Measurements from ENCODE around the gene CEACAM3.

The CEACAM3 gene

DNA sequence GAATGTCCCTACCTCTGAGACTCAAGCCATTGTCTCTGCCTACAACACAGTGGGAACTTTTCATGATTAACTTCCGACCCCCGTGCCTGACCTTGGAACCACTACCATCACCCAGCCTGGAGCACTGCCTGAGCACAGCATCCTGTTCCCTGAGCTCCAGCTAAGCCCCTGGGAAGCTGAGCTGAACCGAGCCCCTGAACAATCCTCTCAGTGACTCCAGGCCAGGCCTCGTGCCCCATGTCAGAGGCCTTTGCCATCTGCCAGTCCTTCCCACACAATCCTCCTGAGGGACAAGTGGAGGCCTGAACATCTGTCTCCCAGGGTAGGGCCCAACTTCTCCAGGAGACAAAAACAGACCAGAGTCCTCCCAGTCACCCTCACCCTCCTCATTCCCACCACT, 17.5 kb downstream of the CEACAM3 start (continued):
- TF ChIP-seq, protein P1, sequence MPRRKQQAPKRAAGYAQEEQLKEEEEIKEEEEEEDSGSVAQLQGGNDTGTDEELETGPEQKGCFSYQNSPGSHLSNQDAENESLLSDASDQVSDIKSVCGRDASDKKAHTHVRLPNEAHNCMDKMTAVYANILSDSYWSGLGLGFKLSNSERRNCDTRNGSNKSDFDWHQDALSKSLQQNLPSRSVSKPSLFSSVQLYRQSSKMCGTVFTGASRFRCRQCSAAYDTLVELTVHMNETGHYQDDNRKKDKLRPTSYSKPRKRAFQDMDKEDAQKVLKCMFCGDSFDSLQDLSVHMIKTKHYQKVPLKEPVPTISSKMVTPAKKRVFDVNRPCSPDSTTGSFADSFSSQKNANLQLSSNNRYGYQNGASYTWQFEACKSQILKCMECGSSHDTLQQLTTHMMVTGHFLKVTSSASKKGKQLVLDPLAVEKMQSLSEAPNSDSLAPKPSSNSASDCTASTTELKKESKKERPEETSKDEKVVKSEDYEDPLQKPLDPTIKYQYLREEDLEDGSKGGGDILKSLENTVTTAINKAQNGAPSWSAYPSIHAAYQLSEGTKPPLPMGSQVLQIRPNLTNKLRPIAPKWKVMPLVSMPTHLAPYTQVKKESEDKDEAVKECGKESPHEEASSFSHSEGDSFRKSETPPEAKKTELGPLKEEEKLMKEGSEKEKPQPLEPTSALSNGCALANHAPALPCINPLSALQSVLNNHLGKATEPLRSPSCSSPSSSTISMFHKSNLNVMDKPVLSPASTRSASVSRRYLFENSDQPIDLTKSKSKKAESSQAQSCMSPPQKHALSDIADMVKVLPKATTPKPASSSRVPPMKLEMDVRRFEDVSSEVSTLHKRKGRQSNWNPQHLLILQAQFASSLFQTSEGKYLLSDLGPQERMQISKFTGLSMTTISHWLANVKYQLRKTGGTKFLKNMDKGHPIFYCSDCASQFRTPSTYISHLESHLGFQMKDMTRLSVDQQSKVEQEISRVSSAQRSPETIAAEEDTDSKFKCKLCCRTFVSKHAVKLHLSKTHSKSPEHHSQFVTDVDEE (CRISPR knock-in tag; IDR thresholded peaks at IDR 0.05) = no peak
- TF ChIP-seq TCF4 (CRISPR knock-in tag; IDR thresholded peaks at IDR 0.05; ENCODE audit: borderline replicate concordance) (no peak), ZNF70 (CRISPR knock-in tag; IDR thresholded peaks at IDR 0.05) (no peak), ESRRG (CRISPR knock-in tag; IDR thresholded peaks at IDR 0.05) (no peak), TOX (CRISPR knock-in tag; IDR thresholded peaks at IDR 0.05; ENCODE audit: borderline replicate concordance) (no peak), ARNTL (CRISPR knock-in tag; IDR thresholded peaks at IDR 0.05; ENCODE audit: borderline replicate concordance, low read depth) (no peak), OSR1 (CRISPR knock-in tag; IDR thresholded peaks at IDR 0.05) (no peak), CSDC2 (CRISPR knock-in tag; IDR thresholded peaks at IDR 0.05) (no peak), ZC3H10 (CRISPR knock-in tag; IDR thresholded peaks at IDR 0.05) (no peak), ZFP3 (CRISPR knock-in tag; IDR thresholded peaks at IDR 0.05) (no peak), ZFP30 (CRISPR knock-in tag; IDR thresholded peaks at IDR 0.05) (no peak), BACH2 (CRISPR knock-in tag; IDR thresholded peaks at IDR 0.05; ENCODE audit: borderline replicate concordance) (no peak), PPARA (CRISPR knock-in tag; IDR thresholded peaks at IDR 0.05; ENCODE audit: borderline replicate concordance) (no peak), SNAI2 (CRISPR knock-in tag; IDR thresholded peaks at IDR 0.05) (no peak)

DNA sequence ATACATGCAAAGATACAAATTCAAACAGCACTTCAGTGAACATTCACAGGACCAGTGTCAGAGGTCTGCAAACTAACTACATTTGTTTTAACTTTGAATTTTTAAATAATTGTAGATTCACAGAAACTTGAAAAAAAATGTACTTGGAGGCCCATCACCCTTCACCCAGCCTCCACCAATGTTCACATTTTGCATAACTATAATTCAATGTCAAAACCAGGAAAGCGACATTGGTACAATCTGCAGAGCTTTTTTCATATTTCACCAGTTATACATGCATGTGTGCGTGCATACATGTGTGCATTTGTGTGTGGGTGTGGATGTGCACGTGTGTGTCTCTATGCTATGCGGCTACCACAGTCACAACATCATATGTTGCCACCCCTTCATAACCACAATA, 18.9 kb downstream of the CEACAM3 start:
- no peak for ATAC-seq
- TF ChIP-seq ZC3H10 (CRISPR knock-in tag; IDR thresholded peaks at IDR 0.05) = no peak

DNA sequence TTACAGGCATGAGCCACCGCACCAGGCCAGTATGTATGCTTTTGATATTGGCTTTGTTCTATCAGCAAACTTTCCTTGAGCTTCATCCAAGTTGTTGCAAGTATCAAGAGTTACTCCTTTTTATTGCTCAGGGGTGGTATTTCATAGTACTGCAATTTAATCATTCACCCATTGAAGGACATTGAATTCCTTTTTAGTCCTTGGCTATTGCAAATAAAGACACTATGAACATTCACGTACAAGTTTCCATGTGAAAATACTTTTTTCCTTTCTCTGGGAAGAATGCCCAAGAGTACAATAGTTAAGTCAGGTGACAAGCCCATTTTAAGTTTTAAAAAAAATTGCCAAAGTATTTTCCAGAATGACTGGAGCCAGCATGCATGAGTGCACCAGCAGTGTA, 20.4 kb downstream of the CEACAM3 start:
- no peak for ATAC-seq
- TF ChIP-seq CSDC2 (CRISPR knock-in tag; IDR thresholded peaks at IDR 0.05) (no peak), ARNTL (CRISPR knock-in tag; IDR thresholded peaks at IDR 0.05; ENCODE audit: borderline replicate concordance, low read depth) (no peak), PPARA (CRISPR knock-in tag; IDR thresholded peaks at IDR 0.05; ENCODE audit: borderline replicate concordance) (no peak), SNAI2 (CRISPR knock-in tag; IDR thresholded peaks at IDR 0.05) (no peak), ESRRG (CRISPR knock-in tag; IDR thresholded peaks at IDR 0.05) (no peak), BACH2 (CRISPR knock-in tag; IDR thresholded peaks at IDR 0.05; ENCODE audit: borderline replicate concordance) (no peak), OSR1 (CRISPR knock-in tag; IDR thresholded peaks at IDR 0.05) (no peak), TCF4 (CRISPR knock-in tag; IDR thresholded peaks at IDR 0.05; ENCODE audit: borderline replicate concordance) (no peak), TOX (CRISPR knock-in tag; IDR thresholded peaks at IDR 0.05; ENCODE audit: borderline replicate concordance) (no peak), ZFP3 (CRISPR knock-in tag; IDR thresholded peaks at IDR 0.05) (no peak), ISL1 (CRISPR knock-in tag; IDR thresholded peaks at IDR 0.05) (no peak), RARB (CRISPR knock-in tag; IDR thresholded peaks at IDR 0.05) (no peak)
- TF ChIP-seq, protein P2, sequence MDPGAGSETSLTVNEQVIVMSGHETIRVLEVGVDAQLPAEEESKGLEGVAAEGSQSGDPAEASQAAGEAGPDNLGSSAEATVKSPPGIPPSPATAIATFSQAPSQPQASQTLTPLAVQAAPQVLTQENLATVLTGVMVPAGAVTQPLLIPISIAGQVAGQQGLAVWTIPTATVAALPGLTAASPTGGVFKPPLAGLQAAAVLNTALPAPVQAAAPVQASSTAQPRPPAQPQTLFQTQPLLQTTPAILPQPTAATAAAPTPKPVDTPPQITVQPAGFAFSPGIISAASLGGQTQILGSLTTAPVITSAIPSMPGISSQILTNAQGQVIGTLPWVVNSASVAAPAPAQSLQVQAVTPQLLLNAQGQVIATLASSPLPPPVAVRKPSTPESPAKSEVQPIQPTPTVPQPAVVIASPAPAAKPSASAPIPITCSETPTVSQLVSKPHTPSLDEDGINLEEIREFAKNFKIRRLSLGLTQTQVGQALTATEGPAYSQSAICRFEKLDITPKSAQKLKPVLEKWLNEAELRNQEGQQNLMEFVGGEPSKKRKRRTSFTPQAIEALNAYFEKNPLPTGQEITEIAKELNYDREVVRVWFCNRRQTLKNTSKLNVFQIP (CRISPR knock-in tag; IDR thresholded peaks at IDR 0.05; ENCODE audit: borderline replicate concordance, low read depth) = no peak
- TF ChIP-seq, protein P1 (CRISPR knock-in tag; IDR thresholded peaks at IDR 0.05) = no peak
- TF ChIP-seq, protein P3, sequence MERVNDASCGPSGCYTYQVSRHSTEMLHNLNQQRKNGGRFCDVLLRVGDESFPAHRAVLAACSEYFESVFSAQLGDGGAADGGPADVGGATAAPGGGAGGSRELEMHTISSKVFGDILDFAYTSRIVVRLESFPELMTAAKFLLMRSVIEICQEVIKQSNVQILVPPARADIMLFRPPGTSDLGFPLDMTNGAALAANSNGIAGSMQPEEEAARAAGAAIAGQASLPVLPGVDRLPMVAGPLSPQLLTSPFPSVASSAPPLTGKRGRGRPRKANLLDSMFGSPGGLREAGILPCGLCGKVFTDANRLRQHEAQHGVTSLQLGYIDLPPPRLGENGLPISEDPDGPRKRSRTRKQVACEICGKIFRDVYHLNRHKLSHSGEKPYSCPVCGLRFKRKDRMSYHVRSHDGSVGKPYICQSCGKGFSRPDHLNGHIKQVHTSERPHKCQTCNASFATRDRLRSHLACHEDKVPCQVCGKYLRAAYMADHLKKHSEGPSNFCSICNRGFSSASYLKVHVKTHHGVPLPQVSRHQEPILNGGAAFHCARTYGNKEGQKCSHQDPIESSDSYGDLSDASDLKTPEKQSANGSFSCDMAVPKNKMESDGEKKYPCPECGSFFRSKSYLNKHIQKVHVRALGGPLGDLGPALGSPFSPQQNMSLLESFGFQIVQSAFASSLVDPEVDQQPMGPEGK (CRISPR knock-in tag; IDR thresholded peaks at IDR 0.05; ENCODE audit: borderline replicate concordance) = no peak
- TF ChIP-seq, protein P4, sequence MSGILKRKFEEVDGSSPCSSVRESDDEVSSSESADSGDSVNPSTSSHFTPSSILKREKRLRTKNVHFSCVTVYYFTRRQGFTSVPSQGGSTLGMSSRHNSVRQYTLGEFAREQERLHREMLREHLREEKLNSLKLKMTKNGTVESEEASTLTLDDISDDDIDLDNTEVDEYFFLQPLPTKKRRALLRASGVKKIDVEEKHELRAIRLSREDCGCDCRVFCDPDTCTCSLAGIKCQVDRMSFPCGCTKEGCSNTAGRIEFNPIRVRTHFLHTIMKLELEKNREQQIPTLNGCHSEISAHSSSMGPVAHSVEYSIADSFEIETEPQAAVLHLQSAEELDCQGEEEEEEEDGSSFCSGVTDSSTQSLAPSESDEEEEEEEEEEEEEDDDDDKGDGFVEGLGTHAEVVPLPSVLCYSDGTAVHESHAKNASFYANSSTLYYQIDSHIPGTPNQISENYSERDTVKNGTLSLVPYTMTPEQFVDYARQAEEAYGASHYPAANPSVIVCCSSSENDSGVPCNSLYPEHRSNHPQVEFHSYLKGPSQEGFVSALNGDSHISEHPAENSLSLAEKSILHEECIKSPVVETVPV (CRISPR knock-in tag; IDR thresholded peaks at IDR 0.05) = no peak
- TF ChIP-seq, protein P5, sequence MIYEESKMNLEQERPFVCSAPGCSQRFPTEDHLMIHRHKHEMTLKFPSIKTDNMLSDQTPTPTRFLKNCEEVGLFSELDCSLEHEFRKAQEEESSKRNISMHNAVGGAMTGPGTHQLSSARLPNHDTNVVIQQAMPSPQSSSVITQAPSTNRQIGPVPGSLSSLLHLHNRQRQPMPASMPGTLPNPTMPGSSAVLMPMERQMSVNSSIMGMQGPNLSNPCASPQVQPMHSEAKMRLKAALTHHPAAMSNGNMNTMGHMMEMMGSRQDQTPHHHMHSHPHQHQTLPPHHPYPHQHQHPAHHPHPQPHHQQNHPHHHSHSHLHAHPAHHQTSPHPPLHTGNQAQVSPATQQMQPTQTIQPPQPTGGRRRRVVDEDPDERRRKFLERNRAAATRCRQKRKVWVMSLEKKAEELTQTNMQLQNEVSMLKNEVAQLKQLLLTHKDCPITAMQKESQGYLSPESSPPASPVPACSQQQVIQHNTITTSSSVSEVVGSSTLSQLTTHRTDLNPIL (CRISPR knock-in tag; IDR thresholded peaks at IDR 0.05; ENCODE audit: low read depth) = no peak
